GM23338 (cell line): ENCODE measurements around the gene IMPA2.

Experiments used
- EZH2 ChIP-seq: fragments of 200-600 bp; sonication (generic); IDR thresholded peaks from one replicate; pipeline ENCODE4 v1.8.0; 2017; ENCODE audit warnings: antibody characterized with exemption, mild to moderate bottlenecking, low read depth; ENCODE audit not compliant: unreplicated experiment
- EZH2phosphoT487 ChIP-seq: fragments of 200-600 bp; sonication (generic); IDR thresholded peaks from one replicate; pipeline ENCODE4 v1.8.1; 2018; ENCODE audit warnings: antibody characterized with exemption; ENCODE audit not compliant: unreplicated experiment
- JUNB ChIP-seq: IDR thresholded peaks from one replicate; pipeline ENCODE4 v1.6.1; 2016; ENCODE audit warnings: antibody characterized with exemption; ENCODE audit not compliant: unreplicated experiment
- POLR2AphosphoS5 ChIP-seq: IDR thresholded peaks from 2 replicates; pipeline ENCODE4 v1.6.1; 2016; ENCODE audit warnings: antibody characterized with exemption, low read depth
- STAT1 ChIP-seq: IDR thresholded peaks from one replicate; pipeline ENCODE4 v1.6.1; 2016; ENCODE audit warnings: antibody characterized with exemption; ENCODE audit not compliant: unreplicated experiment
- ZNF114 ChIP-seq: fragments of 250-450 bp; sonication (Bioruptor Pico); IDR thresholded peaks from 2 replicates; pipeline ENCODE4 v1.5.0; 2020; ENCODE audit warnings: mild to moderate bottlenecking, moderate library complexity
- TF ChIP-seq, protein P1 (sequence below), 2 experiments: fragments of 200-600 bp in 1 of 2; sonication (generic) in 1 of 2; conservative IDR thresholded peaks; 2 replicates each; pipeline versions ENCODE4 v1.5.1 to v1.6.1; 2016 to 2017; ENCODE audit warnings: antibody characterized with exemption in 2 of 2, low read depth in 2 of 2, mild to moderate bottlenecking in 2 of 2, moderate library complexity in 1 of 2
- TF ChIP-seq, protein P2 (sequence below): IDR thresholded peaks from one replicate; pipeline ENCODE4 v1.6.1; 2018; ENCODE audit warnings: antibody characterized with exemption; ENCODE audit not compliant: unreplicated experiment

DNA sequence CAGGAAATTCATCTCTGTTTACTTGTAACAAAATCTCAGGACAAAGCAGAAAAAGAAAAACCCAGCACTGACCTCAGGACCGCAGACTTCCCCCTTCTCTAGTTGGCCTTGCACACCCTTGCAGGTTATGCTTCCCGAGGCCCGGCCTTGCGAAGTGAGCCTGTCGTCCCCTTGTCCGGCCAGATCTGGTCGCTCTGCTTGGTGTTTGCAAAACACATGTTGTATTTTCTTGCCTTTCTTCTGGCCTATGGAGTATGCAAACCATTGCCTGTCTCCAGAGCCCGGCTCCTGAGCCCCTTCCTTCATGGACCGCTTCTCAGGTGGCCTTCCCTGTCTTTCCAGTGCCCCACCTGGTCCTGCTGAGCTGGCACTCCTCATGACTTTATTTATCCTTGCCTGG lies 4.8 kb downstream of the IMPA2 start:
- TF ChIP-seq, protein P1, sequence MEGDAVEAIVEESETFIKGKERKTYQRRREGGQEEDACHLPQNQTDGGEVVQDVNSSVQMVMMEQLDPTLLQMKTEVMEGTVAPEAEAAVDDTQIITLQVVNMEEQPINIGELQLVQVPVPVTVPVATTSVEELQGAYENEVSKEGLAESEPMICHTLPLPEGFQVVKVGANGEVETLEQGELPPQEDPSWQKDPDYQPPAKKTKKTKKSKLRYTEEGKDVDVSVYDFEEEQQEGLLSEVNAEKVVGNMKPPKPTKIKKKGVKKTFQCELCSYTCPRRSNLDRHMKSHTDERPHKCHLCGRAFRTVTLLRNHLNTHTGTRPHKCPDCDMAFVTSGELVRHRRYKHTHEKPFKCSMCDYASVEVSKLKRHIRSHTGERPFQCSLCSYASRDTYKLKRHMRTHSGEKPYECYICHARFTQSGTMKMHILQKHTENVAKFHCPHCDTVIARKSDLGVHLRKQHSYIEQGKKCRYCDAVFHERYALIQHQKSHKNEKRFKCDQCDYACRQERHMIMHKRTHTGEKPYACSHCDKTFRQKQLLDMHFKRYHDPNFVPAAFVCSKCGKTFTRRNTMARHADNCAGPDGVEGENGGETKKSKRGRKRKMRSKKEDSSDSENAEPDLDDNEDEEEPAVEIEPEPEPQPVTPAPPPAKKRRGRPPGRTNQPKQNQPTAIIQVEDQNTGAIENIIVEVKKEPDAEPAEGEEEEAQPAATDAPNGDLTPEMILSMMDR (conservative IDR thresholded peaks at IDR 0.05; ENCODE audit: low read depth in 2 of 2): no peak
- TF ChIP-seq EZH2 (no peak), EZH2phosphoT487 (no peak), ZNF114 (CRISPR knock-in tag) (no peak), POLR2AphosphoS5 (no peak), JUNB (no peak), STAT1 (no peak)
- TF ChIP-seq, protein P2, sequence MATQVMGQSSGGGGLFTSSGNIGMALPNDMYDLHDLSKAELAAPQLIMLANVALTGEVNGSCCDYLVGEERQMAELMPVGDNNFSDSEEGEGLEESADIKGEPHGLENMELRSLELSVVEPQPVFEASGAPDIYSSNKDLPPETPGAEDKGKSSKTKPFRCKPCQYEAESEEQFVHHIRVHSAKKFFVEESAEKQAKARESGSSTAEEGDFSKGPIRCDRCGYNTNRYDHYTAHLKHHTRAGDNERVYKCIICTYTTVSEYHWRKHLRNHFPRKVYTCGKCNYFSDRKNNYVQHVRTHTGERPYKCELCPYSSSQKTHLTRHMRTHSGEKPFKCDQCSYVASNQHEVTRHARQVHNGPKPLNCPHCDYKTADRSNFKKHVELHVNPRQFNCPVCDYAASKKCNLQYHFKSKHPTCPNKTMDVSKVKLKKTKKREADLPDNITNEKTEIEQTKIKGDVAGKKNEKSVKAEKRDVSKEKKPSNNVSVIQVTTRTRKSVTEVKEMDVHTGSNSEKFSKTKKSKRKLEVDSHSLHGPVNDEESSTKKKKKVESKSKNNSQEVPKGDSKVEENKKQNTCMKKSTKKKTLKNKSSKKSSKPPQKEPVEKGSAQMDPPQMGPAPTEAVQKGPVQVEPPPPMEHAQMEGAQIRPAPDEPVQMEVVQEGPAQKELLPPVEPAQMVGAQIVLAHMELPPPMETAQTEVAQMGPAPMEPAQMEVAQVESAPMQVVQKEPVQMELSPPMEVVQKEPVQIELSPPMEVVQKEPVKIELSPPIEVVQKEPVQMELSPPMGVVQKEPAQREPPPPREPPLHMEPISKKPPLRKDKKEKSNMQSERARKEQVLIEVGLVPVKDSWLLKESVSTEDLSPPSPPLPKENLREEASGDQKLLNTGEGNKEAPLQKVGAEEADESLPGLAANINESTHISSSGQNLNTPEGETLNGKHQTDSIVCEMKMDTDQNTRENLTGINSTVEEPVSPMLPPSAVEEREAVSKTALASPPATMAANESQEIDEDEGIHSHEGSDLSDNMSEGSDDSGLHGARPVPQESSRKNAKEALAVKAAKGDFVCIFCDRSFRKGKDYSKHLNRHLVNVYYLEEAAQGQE: no peak
